HG02759 (cell line): Measurements from ENCODE around the gene PFDN4.
"Not testable (repeated sequence)": the region's sequence is repeated elsewhere in the genome, so short reads cannot be mapped to it uniquely, and the experiment has no call there.

Experiments used
- ATAC-seq: cut with Tn5 transposase; IDR thresholded peaks from one replicate; pipeline ENCODE4 v1.9.1; 2021; ENCODE audit warnings: mild to moderate bottlenecking, moderate library complexity; ENCODE audit not compliant: unreplicated experiment

The PFDN4 gene

GRCh38 chr20:54223285-54223684, 15.4 kb downstream of the PFDN4 start:
- no peak for ATAC-seq

GRCh38 chr20:54223751-54224150, 15.9 kb downstream of the PFDN4 start:
- no peak for ATAC-seq

GRCh38 chr20:54224642-54225041, 16.8 kb downstream of the PFDN4 start:
- not testable (repeated sequence) for ATAC-seq

- ATAC-seq, result peak; percentile 80
Observed at GRCh38 chr20:54227241-54227640, 19.4 kb downstream of the PFDN4 start.

DNA sequence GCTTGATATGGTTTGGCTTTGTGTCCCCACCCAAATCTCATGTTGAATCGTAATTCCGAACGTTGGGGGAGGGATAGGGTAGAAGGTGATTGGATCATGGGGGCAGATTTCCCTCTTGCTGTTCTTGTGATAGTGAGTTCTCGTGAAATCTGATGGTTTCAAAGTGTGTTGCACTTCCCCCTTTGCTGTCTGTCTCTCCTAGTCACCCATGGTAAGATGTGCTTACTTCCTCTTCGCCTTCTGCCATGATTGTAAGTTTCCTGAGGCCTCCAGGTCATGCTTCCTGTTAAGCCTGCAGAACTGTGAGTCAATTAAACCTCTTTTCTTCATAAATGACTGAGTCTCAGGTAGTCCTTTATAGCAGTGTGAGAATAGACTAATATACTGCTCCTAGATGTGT, 19.9 kb downstream of the PFDN4 start:
- no peak for ATAC-seq

DNA sequence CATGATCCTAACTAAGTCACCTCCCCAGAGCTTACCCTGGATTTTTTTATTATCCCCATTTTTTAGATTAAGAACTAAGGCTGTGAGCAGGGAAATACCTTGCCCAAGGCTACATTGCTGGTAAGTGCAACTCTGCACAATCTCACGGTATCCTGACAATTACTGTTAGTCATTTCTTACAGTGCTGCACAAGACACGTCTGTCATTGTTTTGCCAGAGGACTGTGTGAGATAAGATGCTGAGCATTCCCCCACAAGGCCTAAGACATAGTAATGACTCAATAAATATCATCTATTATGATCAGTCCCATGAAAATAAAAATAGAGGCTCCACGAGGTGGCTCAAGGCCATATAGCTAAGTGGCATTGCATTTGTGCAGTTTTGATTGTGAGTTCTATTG, 21.0 kb downstream of the PFDN4 start:
- ATAC-seq, result no peak

DNA sequence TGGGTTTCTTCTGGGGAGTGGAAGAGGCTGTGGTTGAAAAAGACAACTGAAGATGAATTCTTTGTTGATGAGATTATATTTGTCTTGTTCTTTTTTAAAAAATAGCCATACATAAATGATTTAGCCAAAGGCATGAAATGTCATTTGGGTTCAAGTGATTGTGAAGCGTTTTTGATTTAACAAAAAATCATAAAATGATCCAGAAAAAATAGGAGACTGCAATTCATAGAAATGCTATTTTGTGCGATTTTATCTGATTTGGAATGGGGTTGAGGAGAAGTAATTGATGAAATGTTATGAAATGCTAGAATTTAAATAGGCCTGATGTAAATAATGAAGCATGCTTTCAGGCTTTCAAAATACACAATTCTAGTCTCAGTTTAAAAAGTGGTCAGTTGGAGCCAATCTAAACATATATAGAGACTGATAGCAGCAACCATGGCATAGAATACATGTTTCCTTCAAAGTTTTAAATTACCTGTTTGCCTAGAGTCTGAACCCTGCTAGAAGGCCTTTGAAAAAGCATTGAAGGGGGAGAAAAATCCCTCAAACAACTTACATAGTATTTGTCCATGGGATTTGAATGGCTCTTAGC, 21.8 kb downstream of the PFDN4 start:
- no peak for ATAC-seq

- no peak for ATAC-seq
Observed at GRCh38 chr20:54231036-54231435, 23.1 kb downstream of the PFDN4 start.

DNA sequence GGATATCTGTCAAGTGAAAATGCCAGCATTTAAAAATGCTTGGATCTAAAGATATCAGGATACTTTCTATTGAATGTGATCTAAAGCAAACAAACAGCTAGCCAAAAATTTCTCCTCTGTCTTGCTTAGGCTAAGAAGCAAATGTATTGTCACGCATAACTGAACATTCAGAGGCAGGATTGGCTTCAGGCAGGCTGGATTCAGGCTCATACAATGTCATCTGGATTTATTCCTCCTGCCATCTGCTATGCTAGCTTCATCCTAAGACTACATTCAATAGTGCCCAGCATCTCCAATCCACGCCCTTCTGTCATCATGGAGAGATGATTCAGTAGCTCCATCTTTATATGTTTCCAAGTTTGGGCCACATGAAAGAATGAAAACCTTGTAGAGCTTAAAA, 27.1 kb downstream of the PFDN4 start:
- ATAC-seq, result no peak

- no peak for ATAC-seq
Observed at GRCh38 chr20:54237116-54237943, 29.4 kb downstream of the PFDN4 start.

DNA sequence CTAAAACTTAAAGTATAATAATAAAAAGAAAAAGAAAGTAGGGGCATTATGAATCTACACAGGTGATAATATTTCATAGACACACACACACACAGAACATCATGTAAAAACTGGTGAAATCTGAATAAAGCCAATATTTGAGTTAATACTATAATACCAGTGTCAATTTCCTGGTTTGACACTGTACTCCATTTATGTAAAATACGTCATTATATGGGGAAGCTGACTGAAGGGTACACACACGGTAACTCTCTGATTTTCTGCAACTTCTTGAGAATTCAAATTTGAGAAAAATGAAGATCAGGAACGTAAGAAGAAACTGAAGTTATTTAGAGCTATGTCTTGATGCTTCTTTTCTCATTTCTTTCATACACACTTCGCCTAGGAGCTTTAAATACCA, 36.2 kb downstream of the PFDN4 start:
- ATAC-seq, result no peak

DNA sequence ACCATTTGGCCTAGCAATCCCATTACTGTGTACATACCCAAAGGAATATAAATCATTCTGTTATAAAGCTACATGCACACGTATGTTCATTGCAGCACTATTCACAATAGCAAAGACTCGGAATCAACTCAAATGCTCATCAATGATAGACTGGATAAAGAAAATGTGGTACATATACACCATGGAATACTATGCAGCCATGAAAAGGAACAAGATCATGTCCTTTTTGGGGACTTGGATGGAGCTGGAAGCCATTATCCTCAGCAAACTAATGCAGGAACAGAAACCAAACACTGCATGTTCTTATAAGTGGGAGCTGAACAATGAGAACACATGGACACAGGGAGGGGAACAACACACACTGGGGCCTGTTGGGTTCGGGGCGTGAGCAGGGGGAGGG, 40.8 kb downstream of the PFDN4 start:
- not testable (repeated sequence) for ATAC-seq

DNA sequence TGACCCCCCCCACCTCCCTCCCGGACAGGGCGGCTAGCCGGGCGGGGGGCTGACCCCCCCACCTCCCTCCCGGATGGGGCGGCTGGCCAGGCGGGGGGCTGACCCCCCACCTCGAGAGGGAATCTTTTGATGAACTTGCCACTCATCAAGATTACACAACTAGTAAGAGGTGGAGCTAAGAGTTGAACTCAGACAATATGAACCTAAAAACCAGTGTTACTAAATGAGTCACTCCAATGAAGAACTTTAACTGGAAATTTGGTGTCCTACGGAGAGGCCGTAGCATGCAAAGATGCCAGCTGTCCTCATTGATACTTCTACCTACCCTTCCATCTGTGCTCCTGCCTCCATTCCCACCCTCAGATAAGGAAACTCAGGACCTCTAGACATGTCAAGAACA, 42.8 kb downstream of the PFDN4 start:
- ATAC-seq, result no peak

DNA sequence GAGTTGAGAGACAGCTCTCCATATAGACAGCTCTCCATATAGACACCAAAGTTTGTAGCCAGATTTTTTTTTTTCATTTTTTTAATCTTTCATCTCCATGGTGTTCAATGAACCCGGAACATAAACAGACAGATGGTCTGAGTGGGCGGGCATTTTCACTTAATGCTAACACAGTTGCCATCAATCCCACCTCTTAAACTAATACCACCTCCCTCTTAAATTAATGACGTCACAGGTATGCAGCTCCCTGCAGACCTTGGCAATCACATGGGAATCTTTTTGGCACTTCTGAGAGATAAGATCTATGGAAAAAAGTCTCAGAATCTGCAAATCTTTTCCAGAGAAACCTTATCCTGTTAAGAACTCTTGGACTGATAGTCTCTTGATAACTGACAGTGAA, 43.2 kb downstream of the PFDN4 start:
- no peak for ATAC-seq

- no peak for ATAC-seq
Observed at GRCh38 chr20:54254596-54254995, 46.7 kb downstream of the PFDN4 start.

GRCh38 chr20:54255157-54255556, 47.3 kb downstream of the PFDN4 start:
- no peak for ATAC-seq

GRCh38 chr20:54256202-54256601, 48.3 kb downstream of the PFDN4 start:
- ATAC-seq, result no peak

DNA sequence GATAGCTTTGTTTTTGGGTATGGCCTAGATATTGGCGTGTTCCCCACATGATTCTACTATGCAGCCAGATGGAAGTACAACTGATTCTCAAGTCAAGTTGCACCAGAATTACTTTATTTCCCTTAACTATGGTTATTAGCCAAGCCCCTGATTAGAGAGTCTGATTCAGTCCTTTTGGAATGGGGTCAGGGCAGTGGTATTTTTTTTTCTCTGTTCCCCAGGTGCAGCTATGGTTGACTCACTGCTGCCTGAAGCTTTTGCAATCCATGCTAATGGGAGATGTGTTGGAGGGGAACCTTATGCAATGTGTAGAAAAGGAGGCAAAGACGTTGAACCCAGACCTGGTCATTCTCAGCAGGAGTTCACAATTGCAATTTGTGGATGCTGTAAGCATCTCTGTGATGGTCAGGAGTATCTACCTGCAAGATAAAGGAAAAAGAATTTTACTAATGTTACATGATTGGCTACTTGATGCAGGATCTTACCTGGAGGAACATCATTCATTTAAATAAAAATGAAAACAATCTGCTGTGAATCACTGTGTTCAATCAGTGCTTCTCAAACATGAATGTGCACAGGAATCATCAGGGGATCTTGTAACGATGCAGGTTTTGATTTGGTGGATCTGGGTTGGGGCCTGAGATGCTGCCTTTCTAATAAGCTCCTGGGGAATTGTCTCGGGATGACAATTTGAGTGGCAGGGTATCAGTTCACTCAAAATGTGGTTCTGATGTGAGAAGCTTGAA, 49.4 kb downstream of the PFDN4 start:
- no peak for ATAC-seq

DNA sequence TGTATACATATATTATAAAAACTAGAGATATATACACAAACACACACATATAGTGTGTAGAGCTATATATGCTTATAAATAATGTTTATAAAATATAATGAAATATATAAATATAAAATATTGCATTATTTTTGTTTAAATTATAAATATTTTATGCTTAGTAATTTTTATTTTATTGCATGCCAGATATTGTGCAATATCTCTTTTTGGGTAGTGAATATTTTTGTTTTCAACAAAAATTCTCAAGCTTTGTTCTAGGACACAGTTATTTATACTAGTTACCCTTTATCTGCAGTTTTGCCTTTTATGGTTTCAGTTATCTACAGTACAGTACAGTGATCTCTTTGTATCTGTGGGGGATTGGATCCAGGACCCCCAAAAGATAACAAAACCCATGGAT, 52.2 kb downstream of the PFDN4 start:
- no peak for ATAC-seq

DNA sequence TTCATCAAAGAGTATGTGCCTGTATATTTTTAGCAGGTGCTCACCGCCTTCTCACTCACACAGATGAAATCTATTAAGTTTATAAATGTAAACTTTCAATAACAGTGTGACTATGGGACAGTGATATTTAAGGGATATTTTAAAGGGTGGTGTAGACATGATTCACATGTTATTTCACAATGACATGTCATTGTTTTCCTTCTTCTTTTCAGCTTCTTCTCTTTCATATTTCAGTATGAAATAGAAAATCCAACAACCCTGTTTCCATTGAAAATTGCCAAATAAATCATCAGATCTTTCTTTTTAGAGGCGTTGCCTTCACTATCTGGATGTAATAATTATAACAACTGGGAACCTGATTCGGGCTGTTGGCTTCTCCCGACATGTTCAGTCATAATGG, 54.8 kb downstream of the PFDN4 start:
- no peak for ATAC-seq

DNA sequence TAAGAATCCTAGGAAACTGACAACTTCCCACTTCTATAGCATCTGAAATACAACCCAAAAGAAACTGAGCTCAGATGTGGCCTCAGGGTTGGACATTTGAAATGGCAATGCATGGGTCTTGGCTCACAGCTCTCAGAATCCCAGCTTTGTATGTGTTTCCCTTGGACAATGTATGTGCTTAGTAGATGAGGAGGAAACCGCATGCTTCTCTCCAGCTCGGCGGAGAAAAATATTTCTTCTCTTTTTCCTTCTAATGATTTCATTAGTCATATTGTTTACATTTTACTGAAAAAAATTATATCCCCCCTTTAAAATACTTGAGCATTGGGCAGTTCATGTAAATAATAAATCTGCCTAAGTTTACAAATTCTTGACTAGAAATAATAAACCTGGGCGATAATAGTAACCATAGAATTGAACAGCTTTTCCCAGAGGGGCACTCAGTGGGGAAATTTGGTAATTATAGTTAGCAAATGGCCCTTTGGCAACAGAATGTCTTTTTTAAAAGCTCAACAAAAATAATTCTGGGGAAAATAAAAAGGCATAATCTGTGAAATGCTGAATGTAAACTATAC, 55.3 kb downstream of the PFDN4 start:
- no peak for ATAC-seq

GRCh38 chr20:54265791-54266190, 57.9 kb downstream of the PFDN4 start:
- ATAC-seq, result not testable (repeated sequence)
